ENCODE data around the gene NUB1. TPM values are rescaled to one million over a fixed set of nuclear protein-coding genes. Genes with fewer than 3 reads are reported as not detected.
"Not testable (repeated sequence)": the region's sequence is repeated elsewhere in the genome, so short reads cannot be mapped to it uniquely, and the experiment has no call there.

NUB1 gene
- total RNA-seq, 1 donor from 2014 or later: 47.5 TPM

- intact Hi-C loops (cut with micrococcal nuclease): no loop called here
- no peak for DNase-seq
- Mint-ChIP-seq H3K27me3 (peaks cover 25% of the 10 kb centered on the region), H3K9me3 (peaks cover 7% of the 10 kb centered on the region), H3K4me3 (no peak overlapping the region), H3K36me3 (ENCODE audit: low read depth) (no peaks in the 10 kb centered on the region), H3K27ac (no peak overlapping the region), H3K4me1 (peaks cover 5% of the 10 kb centered on the region)
- TF ChIP-seq CTCF (IDR thresholded peaks at IDR 0.05): no peak
- no peak for ATAC-seq (ENCODE audit: low read depth)
- CTCF ChIA-PET: interaction anchor here (0.9 to 1.1 kb wide), 3 partner anchors 16 to 175 kb away, joined by 3 to 4 read pairs (median 3); no protein-coding TSS in a partner anchor
- POLR2A ChIA-PET: no interaction called here
Observed at GRCh38 chr7:151299530-151299929, 42.1 kb upstream of the NUB1 start.

- peaks cover 5% of the 10 kb centered on the region for H3K4me1 Mint-ChIP-seq
- ATAC-seq (ENCODE audit: low read depth): no peak
- H3K4me3 Mint-ChIP-seq: no peak overlapping the region
- intact Hi-C loops (cut with micrococcal nuclease): loop anchor here (5.0 kb wide), 1 partner anchor 73 kb away; the partner anchor contains the start of gene ABCF2
- peaks cover 7% of the 10 kb centered on the region for H3K9me3 Mint-ChIP-seq
- peaks cover 26% of the 10 kb centered on the region for H3K27me3 Mint-ChIP-seq
- no peak for DNase-seq
- CTCF ChIA-PET: interaction anchor here (1.4 kb wide), 1 partner anchor 176 kb away, joined by 3 read pairs; no protein-coding TSS in a partner anchor
- no peak overlapping the region for H3K27ac Mint-ChIP-seq
- POLR2A ChIA-PET: no interaction called here
- no peak for TF ChIP-seq CTCF (IDR thresholded peaks at IDR 0.05)
- no peaks in the 10 kb centered on the region for H3K36me3 Mint-ChIP-seq (ENCODE audit: low read depth)
Observed at GRCh38 chr7:151299940-151300645, 41.5 kb upstream of the NUB1 start.

- Mint-ChIP-seq H3K4me3 (no peak overlapping the region), H3K36me3 (ENCODE audit: low read depth) (no peaks in the 10 kb centered on the region), H3K9me3 (no peaks in the 10 kb centered on the region), H3K27ac (no peak overlapping the region), H3K4me1 (peaks cover 5% of the 10 kb centered on the region), H3K27me3 (peaks cover 34% of the 10 kb centered on the region)
- no peak for DNase-seq
- ATAC-seq (ENCODE audit: low read depth): no peak
- CTCF ChIA-PET: interaction anchor here (1.7 kb wide), 1 partner anchor 178 kb away, joined by 8 read pairs; no protein-coding TSS in a partner anchor
- POLR2A ChIA-PET: no interaction called here
- intact Hi-C loops (cut with micrococcal nuclease): loop anchor here (2.0 to 5.0 kb wide), 2 partner anchors 74 to 523 kb away; partner anchors contain the start of gene ABCF2
- no peak for TF ChIP-seq CTCF (IDR thresholded peaks at IDR 0.05)
Observed at GRCh38 chr7:151301471-151302462, 39.8 kb upstream of the NUB1 start.

GRCh38 chr7:151304251-151304650, 37.4 kb upstream of the NUB1 start:
- intact Hi-C loops (cut with micrococcal nuclease): loop anchor here (5.0 kb wide), 1 partner anchor 77 kb away; the partner anchor contains the start of gene ABCF2
- H3K4me3 Mint-ChIP-seq; DNase-seq; H3K27ac Mint-ChIP-seq; H3K9me3 Mint-ChIP-seq; H3K4me1 Mint-ChIP-seq; H3K36me3 Mint-ChIP-seq (ENCODE audit: low read depth); ATAC-seq (ENCODE audit: low read depth): not testable (repeated sequence)
- peaks cover 31% of the 10 kb centered on the region for H3K27me3 Mint-ChIP-seq
- ChIA-PET POLR2A (interaction anchor here (0.6 to 0.7 kb wide), 2 partner anchors 180 to 551 kb away, joined by 3 to 5 read pairs; no protein-coding TSS in a partner anchor), CTCF (interaction anchor here (2.4 to 2.5 kb wide), 2 partner anchors 11 to 181 kb away, joined by 8 to 16 read pairs; no protein-coding TSS in a partner anchor)

GRCh38 chr7:151304856-151305255, 36.8 kb upstream of the NUB1 start:
- DNase-seq (no peak), ATAC-seq (ENCODE audit: low read depth) (no peak)
- Mint-ChIP-seq H3K9me3 (no peaks in the 10 kb centered on the region), H3K4me1 (peaks cover 5% of the 10 kb centered on the region), H3K4me3 (no peak overlapping the region), H3K27ac (no peak overlapping the region), H3K36me3 (ENCODE audit: low read depth) (no peaks in the 10 kb centered on the region), H3K27me3 (peaks cover 34% of the 10 kb centered on the region)
- intact Hi-C loops (cut with micrococcal nuclease): loop anchor here (5.0 kb wide), 2 partner anchors 78 to 408 kb away; partner anchors contain the start of gene ABCF2
- CTCF ChIA-PET: interaction anchor here (0.7 to 2.5 kb wide), 4 partner anchors 10 to 181 kb away, joined by 3 to 16 read pairs (median 6); no protein-coding TSS in a partner anchor
- POLR2A ChIA-PET: interaction anchor here (0.6 to 0.7 kb wide), 2 partner anchors 181 to 550 kb away, joined by 3 to 5 read pairs; no protein-coding TSS in a partner anchor
- TF ChIP-seq CTCF (IDR thresholded peaks at IDR 0.05): no peak
